Stimulated activated CD8-positive, alpha-beta memory T cell treated with anti-CD3 and anti-CD28 coated beads, Interleukin-15, amount 100 ng/mL, for 4 hours (primary cell): Measurements from ENCODE around the gene EBF4.
"Not testable (repeated sequence)": the region's sequence is repeated elsewhere in the genome, so short reads cannot be mapped to it uniquely, and the experiment has no call there.

ENCODE experiments used
- DNase-seq, 2 donors: peaks; one replicate each; pipeline ENCODE4 v3.0.0-alpha.2; 2020; ENCODE audit warnings: low read depth in 2 of 2

EBF4 gene

DNA sequence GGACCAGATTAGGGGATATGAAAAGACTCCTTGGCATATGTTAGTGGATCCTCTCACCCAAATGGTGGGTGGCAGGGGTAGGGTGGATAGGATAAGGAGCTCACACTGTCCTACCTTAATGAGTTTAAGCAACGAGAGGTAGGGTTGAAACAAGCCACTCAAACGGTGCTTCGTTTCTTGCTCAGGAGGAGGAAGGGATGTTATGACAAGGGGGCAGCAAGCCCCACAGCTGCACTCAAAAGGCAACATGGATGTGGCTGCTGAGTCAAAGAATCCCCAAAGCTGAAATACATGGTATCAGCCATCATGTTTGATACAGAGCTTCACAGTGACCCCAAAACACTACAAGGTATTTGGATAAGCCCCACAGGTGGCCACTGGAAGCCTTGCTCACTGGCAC is 20.1 kb upstream of the EBF4 start:
- no peak for DNase-seq

- DNase-seq = no peak
Measured at GRCh38 chr20:2673453-2673852, 19.1 kb upstream of the EBF4 start.

DNA sequence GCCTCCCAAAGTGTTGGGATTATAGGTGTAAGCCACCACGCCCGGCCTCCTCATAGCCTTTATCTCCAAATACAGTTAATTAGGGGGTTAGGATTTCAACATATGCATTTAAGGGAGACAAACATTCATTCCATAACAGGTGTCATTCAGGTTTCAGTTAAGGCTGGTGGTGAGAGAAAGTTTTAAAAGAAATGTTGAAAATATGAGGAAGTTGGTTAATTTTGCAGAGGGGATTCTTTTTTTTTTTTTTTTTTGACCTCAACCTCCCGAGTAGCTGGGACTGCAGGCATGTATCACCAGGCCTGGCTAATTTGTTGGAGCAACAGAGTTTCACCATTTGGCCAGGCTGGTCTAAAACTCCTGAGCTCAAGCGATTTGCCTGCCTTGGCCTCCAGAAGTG is 12.5 kb upstream of the EBF4 start:
- DNase-seq = no peak

- DNase-seq = not testable (repeated sequence)
Measured at GRCh38 chr20:2682040-2682439, 10.5 kb upstream of the EBF4 start.

DNA sequence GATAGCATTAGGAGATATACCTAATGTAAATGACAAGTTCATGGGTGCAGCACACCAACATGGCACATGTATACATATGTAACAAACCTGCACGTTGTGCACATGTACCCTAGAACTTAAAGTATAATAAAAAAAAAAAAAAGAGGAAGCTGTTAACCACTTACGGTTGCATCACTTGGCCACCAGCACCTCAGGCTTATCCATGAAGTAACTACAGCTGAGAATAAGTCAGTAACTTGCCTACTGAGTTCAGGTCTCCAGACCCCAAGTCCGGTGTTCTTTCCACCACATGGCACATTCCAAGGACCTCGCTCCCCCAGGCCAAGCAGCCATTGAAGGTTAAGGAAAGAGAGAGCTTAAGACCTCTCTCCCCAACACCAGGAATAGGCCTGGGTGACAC is 7.8 kb upstream of the EBF4 start:
- DNase-seq = not testable (repeated sequence)

- DNase-seq = no peak
Measured at GRCh38 chr20:2687514-2687913, 5.1 kb upstream of the EBF4 start.

DNA sequence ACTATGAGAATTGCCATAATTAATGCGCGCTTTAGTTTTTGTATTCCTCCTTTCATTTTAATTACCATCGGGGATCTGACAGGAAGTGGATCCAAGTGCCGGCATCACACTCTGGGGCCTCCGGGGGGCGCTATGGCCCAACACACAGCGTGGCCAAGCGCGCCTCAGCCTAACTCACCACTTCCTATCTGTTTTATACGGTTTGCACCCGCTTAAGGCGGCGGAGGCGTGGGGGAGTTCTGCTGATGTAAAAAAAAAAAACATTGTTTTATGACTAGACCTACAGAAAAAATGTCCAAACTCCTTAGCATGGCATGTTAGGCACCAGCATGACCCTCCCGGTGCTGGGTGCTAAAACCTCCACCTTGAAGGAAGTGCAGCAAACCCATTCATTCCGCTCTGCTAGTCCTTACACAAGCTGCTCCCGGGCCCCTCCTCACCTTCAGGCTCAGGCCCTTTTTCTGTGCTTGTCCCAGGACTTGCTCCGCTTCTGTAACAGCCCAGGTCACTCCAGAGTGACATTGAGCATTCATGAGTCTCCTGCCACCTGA is 4.5 kb upstream of the EBF4 start:
- peak; percentile 50 to 61 for DNase-seq

GRCh38 chr20:2690213-2690612 is 2.4 kb upstream of the EBF4 start:
- no peak for DNase-seq

DNA sequence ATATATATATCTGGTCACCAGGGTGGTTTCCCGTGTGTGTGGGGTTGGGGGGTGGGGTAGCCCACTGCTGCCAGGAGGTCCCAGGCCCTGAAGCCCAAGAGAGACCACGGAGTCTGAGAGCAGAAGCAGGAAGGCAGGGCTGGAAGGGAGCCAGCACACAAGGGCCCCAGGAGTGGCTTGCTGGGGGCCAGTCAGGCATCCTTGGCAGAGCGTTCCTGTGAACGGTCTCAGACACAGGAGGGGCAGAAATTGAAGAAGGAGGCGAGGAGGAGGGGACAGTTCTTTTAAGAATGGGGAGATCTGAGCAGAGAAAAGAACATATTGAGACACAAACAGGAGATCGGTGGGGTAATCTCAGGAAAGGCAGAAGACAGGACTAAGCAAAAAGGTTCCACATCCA is 1.9 kb upstream of the EBF4 start:
- DNase-seq = no peak

DNA sequence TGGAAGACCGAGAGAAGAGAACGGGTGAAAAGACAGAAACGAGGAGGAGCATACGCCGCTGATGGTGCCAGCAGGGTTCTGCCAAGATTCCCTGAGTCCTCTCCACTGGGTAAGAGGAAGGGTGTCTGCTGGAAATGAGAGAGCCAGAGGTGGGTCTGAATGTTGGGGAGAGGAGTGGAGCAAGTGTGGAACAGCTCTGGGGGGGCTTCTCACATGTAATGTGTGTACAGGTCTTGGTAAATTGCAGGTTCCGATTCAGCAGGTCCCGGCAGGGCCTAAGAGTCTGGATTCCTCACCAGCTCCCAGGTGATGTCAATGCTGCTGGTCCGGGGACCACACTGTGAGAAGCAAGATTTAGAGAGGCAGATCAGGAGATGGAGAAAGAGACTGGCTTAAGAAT is 1.5 kb upstream of the EBF4 start:
- DNase-seq = no peak

- DNase-seq = no peak
Measured at GRCh38 chr20:2691663-2692035, 931 bp upstream of the EBF4 start.

- no peak for DNase-seq
Measured at GRCh38 chr20:2692886-2693285, 306 bp downstream of the EBF4 start.

- DNase-seq = peak in 1 of 2 donors; percentile 37
Measured at GRCh38 chr20:2693286-2694007, 867 bp downstream of the EBF4 start.

GRCh38 chr20:2694008-2694471 is 1.5 kb downstream of the EBF4 start:
- DNase-seq = no peak

- DNase-seq = no peak
Measured at GRCh38 chr20:2694519-2694918, 1.9 kb downstream of the EBF4 start.

DNA sequence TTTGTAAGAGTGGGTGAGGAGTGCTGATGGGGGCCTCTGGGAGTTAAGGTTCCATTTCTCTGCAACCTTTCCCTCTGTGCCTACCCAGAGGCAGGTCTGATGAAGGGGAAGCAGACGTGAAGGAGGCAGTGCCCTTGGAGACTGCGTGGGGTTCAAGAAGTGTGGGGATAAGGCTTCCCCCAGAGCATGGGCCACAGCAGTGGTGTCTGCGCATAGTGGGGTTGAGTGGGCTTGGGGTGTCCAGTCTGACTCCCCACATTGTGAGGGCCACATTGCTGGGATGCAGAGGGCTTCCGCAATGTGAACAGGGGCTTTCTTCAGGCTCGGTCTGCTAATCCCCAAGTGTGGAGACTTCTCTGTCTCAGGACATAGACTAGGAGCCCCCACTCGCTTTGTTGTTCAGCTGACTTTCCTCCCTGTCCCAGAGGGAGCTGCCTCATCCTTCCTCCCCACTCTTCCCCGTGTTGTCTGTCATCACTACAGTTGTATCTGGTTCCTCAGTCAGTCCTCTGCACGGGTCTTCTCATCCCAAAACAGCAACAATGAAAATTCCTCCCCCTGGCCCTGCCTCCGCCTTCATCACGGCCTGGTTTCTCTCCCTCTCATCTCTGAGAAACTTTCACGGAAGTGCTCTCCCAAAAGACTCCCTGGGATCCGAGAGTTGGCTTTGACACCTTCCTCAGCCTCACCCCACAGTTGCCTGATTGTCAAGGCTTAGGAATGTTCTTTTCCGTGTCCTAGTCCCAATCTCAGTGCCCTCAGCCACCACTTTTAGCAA is 2.8 kb downstream of the EBF4 start:
- DNase-seq = no peak

DNA sequence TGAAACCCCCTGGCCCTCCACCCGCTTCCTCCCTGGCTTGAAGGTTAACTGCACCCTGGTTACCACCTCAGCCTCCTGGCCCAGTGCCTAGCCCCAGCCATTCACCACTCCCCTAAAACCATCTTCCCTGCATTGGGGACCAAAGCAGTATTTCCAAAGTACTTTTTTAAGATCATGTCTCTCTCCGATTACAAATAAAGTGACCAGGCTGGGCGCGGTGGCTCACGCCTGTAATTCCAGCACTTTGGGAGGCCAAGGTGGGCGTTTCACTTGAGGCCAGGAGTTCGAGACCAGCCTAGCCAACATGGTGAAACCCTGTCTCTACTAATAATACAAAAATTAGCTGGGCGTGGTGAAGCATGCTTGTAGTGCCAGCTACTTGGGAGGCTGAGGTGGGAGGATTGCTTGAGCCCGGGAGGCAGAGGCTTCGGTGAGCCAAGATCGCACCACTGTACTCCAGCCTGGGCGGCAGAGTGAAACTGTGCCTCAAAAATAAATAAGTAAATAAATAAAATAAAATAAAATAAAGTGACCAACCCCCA is 3.5 kb downstream of the EBF4 start:
- not testable (repeated sequence) for DNase-seq

- no peak for DNase-seq
Measured at GRCh38 chr20:2696646-2697045, 4.1 kb downstream of the EBF4 start.

- no peak for DNase-seq
Measured at GRCh38 chr20:2697768-2698167, 5.2 kb downstream of the EBF4 start.

DNA sequence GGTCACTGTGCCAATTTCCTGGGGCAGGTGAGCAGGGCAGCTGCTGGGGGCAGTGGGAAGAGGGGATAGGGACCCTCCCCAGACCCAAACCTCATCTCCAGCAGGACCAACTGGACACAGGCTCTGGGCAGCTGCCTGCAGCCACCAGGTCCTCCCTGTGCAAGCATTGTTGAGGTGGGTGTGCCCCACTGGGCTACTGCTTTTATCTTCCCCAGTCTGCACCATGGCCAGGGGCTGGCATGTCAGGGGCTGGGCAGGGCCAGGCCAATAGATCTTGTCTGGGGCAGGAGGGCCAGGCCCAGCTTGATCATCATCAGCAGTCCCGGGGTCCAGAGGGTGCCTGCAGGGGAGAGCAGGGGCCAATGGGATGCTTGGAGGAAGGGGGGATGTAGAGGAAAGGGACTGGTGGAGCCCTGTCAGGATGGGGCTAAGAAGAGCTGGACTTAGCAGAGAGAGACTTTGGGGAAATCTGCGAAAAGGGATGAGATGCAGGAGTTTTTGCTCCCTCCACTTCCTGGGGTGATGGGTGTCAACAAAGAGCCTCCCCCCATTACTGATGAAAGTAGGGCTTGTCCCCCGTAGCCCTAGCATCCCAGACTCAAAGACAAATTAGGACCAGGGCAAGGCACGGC is 5.7 kb downstream of the EBF4 start:
- no peak for DNase-seq

DNA sequence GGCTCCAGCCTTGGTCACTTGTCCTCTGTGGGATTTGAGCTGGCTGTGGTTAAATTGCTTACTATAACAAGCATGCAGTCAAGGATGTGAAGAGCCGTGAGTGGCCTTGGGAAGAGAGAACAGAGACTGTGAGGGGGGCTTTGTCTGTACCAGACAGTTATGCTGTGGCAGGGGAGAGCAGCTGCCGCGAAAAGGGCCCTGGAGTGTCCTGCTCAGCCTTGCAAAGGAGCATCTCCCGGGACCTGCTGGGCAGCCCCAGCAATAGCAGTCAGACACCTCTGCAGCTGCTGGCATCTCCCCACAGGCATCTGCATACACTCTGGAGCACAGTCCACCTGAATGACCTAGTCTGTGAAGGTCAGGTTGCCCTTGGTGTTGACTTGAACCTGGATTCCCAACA is 6.3 kb downstream of the EBF4 start:
- no peak for DNase-seq

DNA sequence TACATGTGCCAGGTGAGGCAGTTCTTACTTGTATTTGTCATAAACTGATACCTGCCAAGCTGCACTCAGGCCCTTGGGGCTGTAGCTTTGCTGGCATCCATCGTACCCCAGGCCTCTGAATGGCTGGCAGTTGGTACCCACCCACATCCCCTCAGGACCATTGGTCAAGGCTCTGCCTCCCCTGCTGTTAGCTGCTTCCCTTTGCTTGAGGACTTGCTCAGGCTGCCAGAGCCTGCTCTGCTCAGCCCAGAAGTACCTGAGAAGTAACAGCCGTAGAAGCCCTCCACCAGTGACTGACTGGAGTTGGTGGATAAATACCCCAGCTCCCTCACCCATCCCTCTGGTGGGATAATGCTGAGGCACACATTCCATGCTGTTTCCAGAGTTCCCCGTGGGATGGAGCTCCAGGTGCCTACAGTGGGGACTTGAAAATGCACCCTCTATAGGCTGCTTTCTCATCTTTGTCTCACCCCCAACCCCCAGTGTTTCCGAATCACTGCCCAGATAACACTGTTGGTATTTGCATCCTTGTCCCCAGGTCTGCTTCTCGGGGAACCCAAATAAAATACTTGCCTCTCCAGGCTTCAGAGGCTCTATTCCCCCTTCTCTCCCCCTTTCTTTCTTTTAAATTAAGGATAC is 7.3 kb downstream of the EBF4 start:
- DNase-seq = no peak
